OCI-LY7 (cell line): Measurements from ENCODE around the gene MMAB. TPM values are rescaled to one million over a fixed set of nuclear protein-coding genes. Genes with fewer than 3 reads are reported as not detected.

ENCODE experiments used
- BruUV-seq: library from RNA; stranded (reverse); fragments of 400-500 nt; replicated peaks from 2 replicates; lab custom pipeline; 2021; lab: Mats Ljungman, UMichigan
- CTCF ChIA-PET: fragments of 300-600 bp; sonication (Branson Sonifier 250); formaldehyde crosslinking; loops from one replicate; lab custom pipeline; 2022; ENCODE audit warnings: antibody characterized with exemption; ENCODE audit not compliant: unreplicated experiment; lab: Charles Lee
- POLR2A ChIA-PET: fragments of 300-600 bp; sonication (Branson Sonifier 250); formaldehyde crosslinking; loops from one replicate; lab custom pipeline; 2022; ENCODE audit warnings: antibody characterized with exemption; lab: Charles Lee
- DNase-seq: peaks from one replicate; pipeline ENCODE4 v3.0.0-alpha.2; 2015; ENCODE audit warnings: low spot score
- H2AFZ ChIP-seq: fragments of 200-600 bp; sonication (generic), shearing (Covaris generic); 2 replicates; pipeline ENCODE4 v1.6.1; 2014; ENCODE audit warnings: mild to moderate bottlenecking, antibody characterized with exemption, low read length, moderate library complexity
- H3K27ac ChIP-seq: fragments of 200-600 bp; sonication (generic); 2 replicates; pipeline ENCODE4 v1.5.1; 2014; ENCODE audit warnings: mixed run types, low read depth, mild to moderate bottlenecking, moderate library complexity, low read length, inconsistent platforms; ENCODE audit not compliant: poor library complexity, severe bottlenecking
- H3K36me3 ChIP-seq: fragments of 200-600 bp; sonication (generic); 2 replicates; pipeline ENCODE4 v1.6.1; 2014; ENCODE audit warnings: mild to moderate bottlenecking, antibody characterized with exemption, low read length, moderate library complexity, mixed read lengths; ENCODE audit not compliant: insufficient read depth
- H3K4me1 ChIP-seq: fragments of 200-600 bp; sonication (generic); 2 replicates; pipeline ENCODE4 v1.5.1; 2014; ENCODE audit warnings: mild to moderate bottlenecking, low read length; ENCODE audit not compliant: insufficient read depth, poor library complexity, severe bottlenecking
- H3K4me2 ChIP-seq: fragments of 200-600 bp; sonication (generic); 2 replicates; pipeline ENCODE4 v1.6.1; 2014; ENCODE audit warnings: mild to moderate bottlenecking, low read length
- H3K4me3 ChIP-seq: fragments of 200-600 bp; sonication (generic); 2 replicates; pipeline ENCODE4 v1.5.1; 2014; ENCODE audit warnings: mild to moderate bottlenecking, low read depth, low read length; ENCODE audit not compliant: poor library complexity, severe bottlenecking
- H3K79me2 ChIP-seq: fragments of 200-600 bp; sonication (generic); 2 replicates; pipeline ENCODE4 v1.6.1; 2016; ENCODE audit warnings: low read depth, mild to moderate bottlenecking, low read length, moderate library complexity, mixed read lengths; ENCODE audit not compliant: insufficient read depth
- H3K9me2 ChIP-seq: fragments of 200-600 bp; sonication (generic); 2 replicates; pipeline ENCODE4 v1.6.1; 2016; ENCODE audit warnings: mild to moderate bottlenecking, low read length, mixed read lengths; ENCODE audit not compliant: insufficient read depth
- H3K9me3 ChIP-seq: fragments of 200-600 bp; sonication (generic); 2 replicates; pipeline ENCODE4 v1.6.1; 2014; ENCODE audit warnings: mild to moderate bottlenecking, mixed run types, low read length, mixed read lengths
- H4K20me1 ChIP-seq: fragments of 200-600 bp; sonication (generic); 2 replicates; pipeline ENCODE4 v1.6.1; 2014; ENCODE audit warnings: mild to moderate bottlenecking, antibody characterized with exemption, low read length, moderate library complexity, mixed read lengths; ENCODE audit not compliant: insufficient read depth
- CTCF ChIP-seq: fragments of 200-600 bp; sonication (generic); conservative IDR thresholded peaks from 2 replicates; pipeline ENCODE4 v1.5.1; 2014; ENCODE audit warnings: mild to moderate bottlenecking, antibody characterized with exemption, low read length, moderate library complexity, mixed read lengths
- EZH2phosphoT487 ChIP-seq: fragments of 200-600 bp; sonication (generic); IDR thresholded peaks from 2 replicates; pipeline ENCODE4 v1.6.1; 2018; ENCODE audit warnings: low read depth, borderline replicate concordance, mild to moderate bottlenecking, mixed run types, antibody characterized with exemption, low read length, moderate library complexity, mixed read lengths
- intact Hi-C: fragments of 100-400 bp; cut with micrococcal nuclease; formaldehyde crosslinking; loops from one replicate; pipeline ENCODE4 v1.10.0; 2022; ENCODE audit not compliant: unreplicated experiment
- total RNA-seq, 2 experiments: library from RNA; depleted of rRNA in 1 of 2; stranded (reverse); fragments of >200 nt in 1 of 2; shearing (Covaris generic) in 1 of 2; gene quantifications; 2 replicates each; pipeline ENCODE4 v1.2.3, GENCODE V29; 2014 to 2022

The MMAB gene
- total RNA-seq, 2 experiments from 2014 or later: 59.8 to 90.0 TPM

GRCh38 chr12:109577311-109577710 is 4.0 kb upstream of the MMAB start:
- ChIA-PET POLR2A (no interaction called here), CTCF (no interaction called here)
- no peak overlapping the region for H2AFZ ChIP-seq
- peaks cover 4% of the 10 kb centered on the region; the same call in 1 of the 2 replicates for H3K79me2 ChIP-seq
- intact Hi-C loops: no loop called here
- peaks cover 15% of the 10 kb centered on the region for H3K4me1 ChIP-seq
- no peaks in the 10 kb centered on the region for H3K9me3 ChIP-seq
- H3K4me2 ChIP-seq: no peak overlapping the region
- TF ChIP-seq EZH2phosphoT487 (no peak), CTCF (no peak)
- no peaks in the 10 kb centered on the region for H4K20me1 ChIP-seq
- H3K9me2 ChIP-seq: no peaks in the 10 kb centered on the region
- BruUV-seq: no TSS peak
- no peak overlapping the region for H3K27ac ChIP-seq
- H3K36me3 ChIP-seq: peaks cover 59% of the 10 kb centered on the region
- no peak for DNase-seq
- no peak overlapping the region for H3K4me3 ChIP-seq

DNA sequence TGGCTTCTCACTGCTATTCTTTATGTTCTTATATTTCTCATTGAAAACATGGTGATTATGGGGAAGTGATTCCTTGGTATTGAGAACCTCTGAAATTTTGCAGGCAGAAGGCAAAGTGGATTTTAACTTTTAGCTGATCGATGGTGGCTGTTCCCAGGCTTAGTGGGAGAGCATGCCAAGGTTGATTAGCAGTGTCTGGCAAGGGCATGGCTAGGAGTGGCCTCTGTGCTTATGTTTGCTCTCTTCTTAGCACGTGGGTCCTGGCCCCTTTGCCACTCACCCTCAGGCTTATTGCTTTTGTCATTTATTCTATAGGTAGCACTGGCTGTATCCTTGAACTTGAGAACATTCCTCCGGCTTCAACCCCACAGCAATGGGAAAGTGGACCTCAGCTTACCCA is 2.4 kb upstream of the MMAB start:
- Histone ChIP-seq H3K4me3 (no peak overlapping the region), H3K27ac (no peak overlapping the region), H3K9me3 (no peaks in the 10 kb centered on the region), H3K4me2 (no peak overlapping the region), H3K9me2 (no peaks in the 10 kb centered on the region), H3K4me1 (peaks cover 17% of the 10 kb centered on the region), H3K36me3 (peaks cover 57% of the 10 kb centered on the region), H4K20me1 (no peaks in the 10 kb centered on the region), H3K79me2 (peaks cover 4% of the 10 kb centered on the region; the same call in 1 of the 2 replicates), H2AFZ (no peak overlapping the region)
- TF ChIP-seq CTCF (no peak), EZH2phosphoT487 (no peak)
- no peak for DNase-seq
- POLR2A ChIA-PET: interaction anchor here (0.9 kb wide), 1 partner anchor 10 kb away, joined by 3 read pairs; no protein-coding TSS in a partner anchor
- BruUV-seq: no TSS peak
- intact Hi-C loops: no loop called here
- CTCF ChIA-PET: no interaction called here

DNA sequence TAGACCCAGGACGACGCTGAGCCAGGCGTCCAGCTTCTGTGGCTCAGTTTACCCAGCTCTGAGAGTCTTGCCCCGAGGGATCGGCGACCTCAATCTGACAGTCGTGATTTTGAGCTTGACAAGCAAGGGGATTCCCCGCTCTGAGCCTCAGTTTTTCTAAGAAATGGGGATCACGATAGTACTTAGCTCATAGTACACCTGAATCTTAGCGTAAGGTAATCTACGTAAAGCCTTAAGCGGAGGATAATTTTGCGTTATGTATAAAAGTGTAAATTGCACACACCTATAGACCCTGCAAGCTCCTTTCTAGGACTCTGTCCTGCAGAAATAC is 575 bp upstream of the MMAB start:
- Histone ChIP-seq H3K9me3 (no peaks in the 10 kb centered on the region), H3K79me2 (peaks cover 4% of the 10 kb centered on the region; the same call in 1 of the 2 replicates), H2AFZ (peak overlapping the region; percentile 81), H3K4me1 (peaks cover 17% of the 10 kb centered on the region), H4K20me1 (no peaks in the 10 kb centered on the region), H3K27ac (no peak overlapping the region), H3K4me2 (peak overlapping the region; percentile 90), H3K36me3 (peaks cover 41% of the 10 kb centered on the region), H3K4me3 (peak overlapping the region; percentile 75), H3K9me2 (no peaks in the 10 kb centered on the region)
- intact Hi-C loops: no loop called here
- TF ChIP-seq EZH2phosphoT487 (no peak), CTCF (no peak)
- ChIA-PET CTCF (interaction anchor here (0.5 kb wide), 1 partner anchor 36 kb away, joined by 3 read pairs; no protein-coding TSS in a partner anchor), POLR2A (interaction anchor here (0.6 to 2.1 kb wide), 10 partner anchors 9 to 419 kb away, joined by 3 to 14 read pairs (median 3); no protein-coding TSS in a partner anchor)
- no TSS peak for BruUV-seq
- no peak for DNase-seq
